GM12878 (cell line): ENCODE data around the gene BACE2. TPM values are rescaled to one million over a fixed set of nuclear protein-coding genes. Genes with fewer than 3 reads are reported as not detected.

Experiments used
- ATAC-seq: fragments of 200-7000 bp; cut with Tn5 transposase; 3 replicates; pipeline ENCODE4 v1.9.1; 2020; ENCODE audit warnings: mild to moderate bottlenecking, moderate library complexity
- BruUV-seq: library from RNA; stranded (reverse); fragments of 400-500 nt; replicated peaks from 2 replicates; lab custom pipeline; 2021; lab: Mats Ljungman, UMichigan
- CTCF ChIA-PET: fragments of 300-600 bp; sonication (Branson Sonifier 250); formaldehyde crosslinking; extraction: SDS; loops from one replicate; lab custom pipeline; 2021; ENCODE audit warnings: inconsistent platforms; lab: Yijun Ruan, JAX
- POLR2A ChIA-PET: fragments of 350-600 bp; formaldehyde crosslinking; extraction: SDS; loops from one replicate; lab custom pipeline; 2021; ENCODE audit warnings: inconsistent platforms; lab: Charles Lee
- RAD21 ChIA-PET: fragments of 300-600 bp; sonication (Branson Sonifier 250); formaldehyde crosslinking; loops from one replicate; lab custom pipeline; 2023; ENCODE audit warnings: antibody characterized with exemption; ENCODE audit not compliant: unreplicated experiment; lab: Charles Lee
- SMC1A ChIA-PET: fragments of 300-600 bp; sonication (Branson Sonifier 250); formaldehyde crosslinking; loops from one replicate; lab custom pipeline; 2023; ENCODE audit not compliant: unreplicated experiment, uncharacterized antibody; lab: Charles Lee
- DNase-seq: peaks from one replicate; pipeline ENCODE4 v3.0.0-alpha.2; 2011; ENCODE audit warnings: low read depth, low spot score
- FAIRE-seq: peaks from 3 replicates; lab custom pipeline; 2011; peaks lifted over from hg19 to GRCh38; lab: Jason Lieb, UNC
- H2AFZ ChIP-seq: 2 replicates; pipeline ENCODE4 v1.6.0; 2011; ENCODE audit warnings: low read depth, low read length, control low read depth; ENCODE audit not compliant: control insufficient read depth
- H3K27ac ChIP-seq: 2 replicates; pipeline ENCODE4 v1.5.1; 2011; ENCODE audit warnings: control low read depth; ENCODE audit not compliant: control insufficient read depth, insufficient read depth
- H3K27me3 ChIP-seq, 2 experiments: replicated peaks in 1 of 2; 2 replicates each; pipeline versions ENCODE4 v1.6.0 to v1.6.1; 2011; ENCODE audit warnings: low read length in 1 of 2; ENCODE audit not compliant: control insufficient read depth in 2 of 2, insufficient read depth in 2 of 2
- H3K36me3 ChIP-seq, 2 experiments: 2 replicates each; pipeline ENCODE4 v1.5.1; 2011; ENCODE audit warnings: low read length in 1 of 2; ENCODE audit not compliant: control insufficient read depth in 2 of 2, insufficient read depth in 2 of 2
- H3K4me1 ChIP-seq: 2 replicates; pipeline ENCODE4 v1.6.1; 2011; ENCODE audit warnings: mild to moderate bottlenecking, low read length, moderate library complexity, mixed read lengths; ENCODE audit not compliant: control insufficient read depth, insufficient read depth
- H3K4me2 ChIP-seq: 2 replicates; pipeline ENCODE4 v1.6.0; 2011; ENCODE audit warnings: control low read depth; ENCODE audit not compliant: control insufficient read depth, insufficient read depth
- H3K4me3 ChIP-seq: fragments of 200-600 bp; sonication (generic); 2 replicates; pipeline ENCODE4 v1.5.1; 2016
- H3K79me2 ChIP-seq: 2 replicates; pipeline ENCODE4 v1.6.0; 2011; ENCODE audit warnings: low read length; ENCODE audit not compliant: control insufficient read depth, insufficient read depth
- H3K9ac ChIP-seq: 2 replicates; pipeline ENCODE4 v1.8.0; 2011; ENCODE audit warnings: low read length, control low read depth, mixed read lengths; ENCODE audit not compliant: control insufficient read depth, insufficient read depth
- H3K9me3 ChIP-seq: replicated peaks from 3 replicates; pipeline ENCODE4 v1.5.1; 2011; ENCODE audit warnings: mild to moderate bottlenecking, low read length; ENCODE audit not compliant: control insufficient read depth, insufficient read depth
- H4K20me1 ChIP-seq: 2 replicates; pipeline ENCODE4 v1.6.0; 2011; ENCODE audit not compliant: control insufficient read depth, insufficient read depth
- ASH2L ChIP-seq: fragments of 300-600, 200-600 bp; sonication (generic); IDR thresholded peaks from 2 replicates; pipeline ENCODE4 v1.6.1; 2017; ENCODE audit warnings: low read depth, mild to moderate bottlenecking, borderline replicate concordance
- CREM ChIP-seq: IDR thresholded peaks from 2 replicates; pipeline ENCODE4 v1.6.1; 2014; ENCODE audit warnings: antibody characterized with exemption, low read depth
- HCFC1 ChIP-seq: fragments of 150-350 bp; IDR thresholded peaks from 2 replicates; pipeline ENCODE4 v1.6.1; 2014; ENCODE audit warnings: low read length
- HDAC6 ChIP-seq: fragments of 200-600 bp; sonication (generic); IDR thresholded peaks from one replicate; pipeline ENCODE4 v1.8.0; 2017; ENCODE audit warnings: antibody characterized with exemption; ENCODE audit not compliant: unreplicated experiment
- IRF4 ChIP-seq: IDR thresholded peaks from 2 replicates; pipeline ENCODE4 v1.6.1; 2011; ENCODE audit warnings: low read depth, low read length
- KDM1A ChIP-seq: fragments of 200-600 bp; sonication (generic); IDR thresholded peaks from 2 replicates; pipeline ENCODE4 v1.6.1; 2016; ENCODE audit warnings: borderline replicate concordance
- KLF5 ChIP-seq: fragments of 450-650 bp; IDR thresholded peaks from 2 replicates; pipeline ENCODE4 v1.6.1; 2014; ENCODE audit warnings: mild to moderate bottlenecking; ENCODE audit not compliant: partially characterized antibody
- NFIC ChIP-seq: IDR thresholded peaks from 2 replicates; pipeline ENCODE4 v1.6.1; 2012; ENCODE audit warnings: low read depth, mild to moderate bottlenecking, inconsistent platforms, low read length, moderate library complexity
- NR2C2 ChIP-seq: IDR thresholded peaks from 2 replicates; pipeline ENCODE4 v1.6.1; 2011; ENCODE audit warnings: borderline replicate concordance, low read depth; ENCODE audit not compliant: control insufficient read depth, insufficient read length
- PAX8 ChIP-seq: fragments of 450-650 bp; IDR thresholded peaks from 2 replicates; pipeline ENCODE4 v1.6.1; 2017; ENCODE audit warnings: mild to moderate bottlenecking, moderate library complexity
- SIX5 ChIP-seq: IDR thresholded peaks from 2 replicates; pipeline ENCODE4 v1.6.1; 2011; ENCODE audit warnings: mild to moderate bottlenecking, low read depth, low read length, moderate library complexity; ENCODE audit not compliant: severe bottlenecking
- YY1 ChIP-seq: IDR thresholded peaks from 2 replicates; pipeline ENCODE4 v1.6.1; 2011; ENCODE audit warnings: low read depth, mild to moderate bottlenecking, low read length
- ZNF217 ChIP-seq: fragments of 450-650 bp; IDR thresholded peaks from 2 replicates; pipeline ENCODE4 v1.6.1; 2017; ENCODE audit warnings: antibody characterized with exemption, mild to moderate bottlenecking
- ZNF384 ChIP-seq: IDR thresholded peaks from 2 replicates; pipeline ENCODE4 v1.6.1; 2012; ENCODE audit warnings: low read depth, mild to moderate bottlenecking, low read length, improper control_type of control experiment, borderline replicate concordance
- ZSCAN29 ChIP-seq: fragments of 450-650 bp; IDR thresholded peaks from 2 replicates; pipeline ENCODE4 v1.6.1; 2017; ENCODE audit warnings: mild to moderate bottlenecking, moderate library complexity
- WGBS: methylation state at CpG from one replicate; pipeline ENCODE4 v1.1.6; 2016; ENCODE audit warnings: low lambda C conversion rate; ENCODE audit not compliant: insufficient replicate concordance, insufficient coverage; ENCODE audit errors: missing lambda C conversion rate; 5-methylcytosine and 5-hydroxymethylcytosine counted together
- in situ Hi-C: fragments of 300-500 bp; cut with MboI; formaldehyde crosslinking; loops from 9 replicates; pipeline ENCODE4 v1.14.3; 2018; ENCODE audit warnings: mixed read lengths
- intact Hi-C: fragments of 100-400 bp; cut with micrococcal nuclease; formaldehyde crosslinking; loops from one replicate; pipeline ENCODE4 v1.14.2; 2022; ENCODE audit not compliant: unreplicated experiment
- polyA plus RNA-seq, 11 experiments: library from polyadenylated mRNA; depleted of rRNA in 4 of 11; unstranded in 6 of 11; stranded (reverse) in 5 of 11; fragments of >200 nt; fragmentation: Nextera tagmentation in 4 of 11; fragmentation: Illumina TruSeq in 1 of 11; extraction: Ambion mirVana in 4 of 11; extraction: Trizol in 1 of 11; gene quantifications; 1 replicate in 1 of 11; 2 replicates in 10 of 11; pipeline versions ENCODE4 v1.2.1 to v1.2.3, GENCODE V29; 2011 to 2016; ENCODE audit warnings: inconsistent platforms in 2 of 11, missing spikeins in 2 of 11, low read depth in 1 of 11
- total RNA-seq, 4 experiments: library from RNA; depleted of rRNA in 3 of 4; stranded (reverse); fragments of >200 nt in 3 of 4; fragmentation: Illumina TruSeq in 1 of 4; extraction: Trizol in 1 of 4; gene quantifications; 2 replicates each; pipeline versions ENCODE4 v1.2.1 to v1.2.3, GENCODE V29; 2013 to 2021
- TF ChIP-seq, protein P1 (sequence below): fragments of 150-350 bp; IDR thresholded peaks from 2 replicates; pipeline ENCODE4 v1.6.1; 2014; ENCODE audit warnings: mild to moderate bottlenecking, low read depth, low read length
- TF ChIP-seq, protein P2 (sequence below): fragments of 450-650 bp; IDR thresholded peaks from 2 replicates; pipeline ENCODE4 v1.6.1; 2017; ENCODE audit warnings: mild to moderate bottlenecking, moderate library complexity
- TF ChIP-seq, protein P3 (sequence below): fragments of 450-650 bp; formaldehyde crosslinking; IDR thresholded peaks from 2 replicates; pipeline ENCODE4 v1.5.0; 2022; ENCODE audit warnings: mild to moderate bottlenecking, missing genetic modification characterization

BACE2 gene
- total and polyA plus RNA-seq, 10 of the 15 experiments (the other 5 are each of a cell fraction or from before 2014, with no cell fraction given): 0.04 to 0.69 (median 0.18) TPM; not detected in 5

DNA sequence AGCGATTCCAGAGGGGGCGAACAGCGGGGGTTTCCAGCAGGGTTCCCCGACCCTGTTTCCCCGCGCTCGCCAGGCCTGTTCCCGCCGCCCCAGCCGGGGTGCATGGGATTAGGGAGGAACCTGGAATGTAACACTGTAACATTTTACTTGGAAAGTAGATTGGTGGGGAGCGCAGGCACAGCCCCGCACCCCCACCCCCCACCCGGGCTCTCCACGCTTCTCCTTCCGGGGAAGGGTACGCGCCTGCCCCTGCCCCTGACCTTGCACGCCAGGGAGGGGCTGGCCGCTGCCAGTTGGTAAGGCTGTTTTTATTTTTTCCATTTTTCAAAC lies 149.1 kb downstream of the BACE2 start:
- H3K27me3 ChIP-seq: peaks cover 0 to 2% of the 10 kb centered on the region in 2 experiments; a peak in 2 of 4 replicates
- H3K4me1 ChIP-seq: no peaks in the 10 kb centered on the region
- H3K36me3 ChIP-seq: no peaks in the 10 kb centered on the region
- no peaks in the 10 kb centered on the region for H4K20me1 ChIP-seq
- H3K27ac ChIP-seq: no peak overlapping the region
- ATAC-seq (no peak), FAIRE-seq (no peak), DNase-seq (no peak)
- ChIA-PET CTCF (no interaction called here), SMC1A (no interaction called here), RAD21 (no interaction called here), POLR2A (interaction anchor here (0.6 kb wide), 1 partner anchor 485 kb away, joined by 3 read pairs; no protein-coding TSS in a partner anchor)
- no peak overlapping the region for H3K9ac ChIP-seq
- H3K4me2 ChIP-seq: no peak overlapping the region
- H3K4me3 ChIP-seq: no peak overlapping the region
- no peaks in the 10 kb centered on the region for H3K9me3 ChIP-seq
- intact Hi-C loops (no loop called here), in situ Hi-C loops (no loop called here)
- 25% methylated on average over 19 of the region's 19 CpGs for WGBS
- TF ChIP-seq KDM1A (no peak), NFIC (no peak), ASH2L (no peak), CREM (no peak), HDAC6 (no peak), SIX5 (no peak), IRF4 (no peak), NR2C2 (no peak), ZNF384 (no peak), ZNF217 (no peak), YY1 (no peak), ZSCAN29 (no peak), PAX8 (no peak), KLF5 (no peak), HCFC1 (no peak)
- TF ChIP-seq, protein P1, sequence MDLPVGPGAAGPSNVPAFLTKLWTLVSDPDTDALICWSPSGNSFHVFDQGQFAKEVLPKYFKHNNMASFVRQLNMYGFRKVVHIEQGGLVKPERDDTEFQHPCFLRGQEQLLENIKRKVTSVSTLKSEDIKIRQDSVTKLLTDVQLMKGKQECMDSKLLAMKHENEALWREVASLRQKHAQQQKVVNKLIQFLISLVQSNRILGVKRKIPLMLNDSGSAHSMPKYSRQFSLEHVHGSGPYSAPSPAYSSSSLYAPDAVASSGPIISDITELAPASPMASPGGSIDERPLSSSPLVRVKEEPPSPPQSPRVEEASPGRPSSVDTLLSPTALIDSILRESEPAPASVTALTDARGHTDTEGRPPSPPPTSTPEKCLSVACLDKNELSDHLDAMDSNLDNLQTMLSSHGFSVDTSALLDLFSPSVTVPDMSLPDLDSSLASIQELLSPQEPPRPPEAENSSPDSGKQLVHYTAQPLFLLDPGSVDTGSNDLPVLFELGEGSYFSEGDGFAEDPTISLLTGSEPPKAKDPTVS: no peak
- TF ChIP-seq, protein P2, sequence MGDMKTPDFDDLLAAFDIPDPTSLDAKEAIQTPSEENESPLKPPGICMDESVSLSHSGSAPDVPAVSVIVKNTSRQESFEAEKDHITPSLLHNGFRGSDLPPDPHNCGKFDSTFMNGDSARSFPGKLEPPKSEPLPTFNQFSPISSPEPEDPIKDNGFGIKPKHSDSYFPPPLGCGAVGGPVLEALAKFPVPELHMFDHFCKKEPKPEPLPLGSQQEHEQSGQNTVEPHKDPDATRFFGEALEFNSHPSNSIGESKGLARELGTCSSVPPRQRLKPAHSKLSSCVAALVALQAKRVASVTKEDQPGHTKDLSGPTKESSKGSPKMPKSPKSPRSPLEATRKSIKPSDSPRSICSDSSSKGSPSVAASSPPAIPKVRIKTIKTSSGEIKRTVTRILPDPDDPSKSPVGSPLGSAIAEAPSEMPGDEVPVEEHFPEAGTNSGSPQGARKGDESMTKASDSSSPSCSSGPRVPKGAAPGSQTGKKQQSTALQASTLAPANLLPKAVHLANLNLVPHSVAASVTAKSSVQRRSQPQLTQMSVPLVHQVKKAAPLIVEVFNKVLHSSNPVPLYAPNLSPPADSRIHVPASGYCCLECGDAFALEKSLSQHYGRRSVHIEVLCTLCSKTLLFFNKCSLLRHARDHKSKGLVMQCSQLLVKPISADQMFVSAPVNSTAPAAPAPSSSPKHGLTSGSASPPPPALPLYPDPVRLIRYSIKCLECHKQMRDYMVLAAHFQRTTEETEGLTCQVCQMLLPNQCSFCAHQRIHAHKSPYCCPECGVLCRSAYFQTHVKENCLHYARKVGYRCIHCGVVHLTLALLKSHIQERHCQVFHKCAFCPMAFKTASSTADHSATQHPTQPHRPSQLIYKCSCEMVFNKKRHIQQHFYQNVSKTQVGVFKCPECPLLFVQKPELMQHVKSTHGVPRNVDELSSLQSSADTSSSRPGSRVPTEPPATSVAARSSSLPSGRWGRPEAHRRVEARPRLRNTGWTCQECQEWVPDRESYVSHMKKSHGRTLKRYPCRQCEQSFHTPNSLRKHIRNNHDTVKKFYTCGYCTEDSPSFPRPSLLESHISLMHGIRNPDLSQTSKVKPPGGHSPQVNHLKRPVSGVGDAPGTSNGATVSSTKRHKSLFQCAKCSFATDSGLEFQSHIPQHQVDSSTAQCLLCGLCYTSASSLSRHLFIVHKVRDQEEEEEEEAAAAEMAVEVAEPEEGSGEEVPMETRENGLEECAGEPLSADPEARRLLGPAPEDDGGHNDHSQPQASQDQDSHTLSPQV: no peak
- TF ChIP-seq, protein P3, sequence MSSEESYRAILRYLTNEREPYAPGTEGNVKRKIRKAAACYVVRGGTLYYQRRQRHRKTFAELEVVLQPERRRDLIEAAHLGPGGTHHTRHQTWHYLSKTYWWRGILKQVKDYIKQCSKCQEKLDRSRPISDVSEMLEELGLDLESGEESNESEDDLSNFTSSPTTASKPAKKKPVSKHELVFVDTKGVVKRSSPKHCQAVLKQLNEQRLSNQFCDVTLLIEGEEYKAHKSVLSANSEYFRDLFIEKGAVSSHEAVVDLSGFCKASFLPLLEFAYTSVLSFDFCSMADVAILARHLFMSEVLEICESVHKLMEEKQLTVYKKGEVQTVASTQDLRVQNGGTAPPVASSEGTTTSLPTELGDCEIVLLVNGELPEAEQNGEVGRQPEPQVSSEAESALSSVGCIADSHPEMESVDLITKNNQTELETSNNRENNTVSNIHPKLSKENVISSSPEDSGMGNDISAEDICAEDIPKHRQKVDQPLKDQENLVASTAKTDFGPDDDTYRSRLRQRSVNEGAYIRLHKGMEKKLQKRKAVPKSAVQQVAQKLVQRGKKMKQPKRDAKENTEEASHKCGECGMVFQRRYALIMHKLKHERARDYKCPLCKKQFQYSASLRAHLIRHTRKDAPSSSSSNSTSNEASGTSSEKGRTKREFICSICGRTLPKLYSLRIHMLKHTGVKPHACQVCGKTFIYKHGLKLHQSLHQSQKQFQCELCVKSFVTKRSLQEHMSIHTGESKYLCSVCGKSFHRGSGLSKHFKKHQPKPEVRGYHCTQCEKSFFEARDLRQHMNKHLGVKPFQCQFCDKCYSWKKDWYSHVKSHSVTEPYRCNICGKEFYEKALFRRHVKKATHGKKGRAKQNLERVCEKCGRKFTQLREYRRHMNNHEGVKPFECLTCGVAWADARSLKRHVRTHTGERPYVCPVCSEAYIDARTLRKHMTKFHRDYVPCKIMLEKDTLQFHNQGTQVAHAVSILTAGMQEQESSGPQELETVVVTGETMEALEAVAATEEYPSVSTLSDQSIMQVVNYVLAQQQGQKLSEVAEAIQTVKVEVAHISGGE (CRISPR knock-in tag): no peak
- no TSS peak for BruUV-seq
- H2AFZ ChIP-seq: no peak overlapping the region
- no peaks in the 10 kb centered on the region for H3K79me2 ChIP-seq
